GM18951 (cell line): ENCODE results near the gene HOMER1.

Experiments used
- POLR2A ChIP-seq: IDR thresholded peaks from 4 replicates; pipeline ENCODE4 v1.6.1; 2011; ENCODE audit warnings: mild to moderate bottlenecking; ENCODE audit not compliant: insufficient read length, insufficient read depth; ENCODE audit errors: extremely low read depth
- in situ Hi-C: fragments of 300-500 bp; cut with MboI; formaldehyde crosslinking; loops from one replicate; pipeline ENCODE4 v1.12.0; 2022; ENCODE audit warnings: low sequenced_read_pairs, mixed read lengths, inconsistent platforms; ENCODE audit not compliant: unreplicated experiment

HOMER1 gene

GRCh38 chr5:79459626-79460025 is 54.3 kb downstream of the HOMER1 start:
- in situ Hi-C loops: loop anchor here (25.0 kb wide), 2 partner anchors 322 to 447 kb away; no protein-coding TSS in a partner anchor
- TF ChIP-seq POLR2A: no peak

- in situ Hi-C loops: loop anchor here (25.0 kb wide), 2 partner anchors 320 to 445 kb away; no protein-coding TSS in a partner anchor
- no peak for TF ChIP-seq POLR2A
Measured at GRCh38 chr5:79456890-79457583, 56.9 kb downstream of the HOMER1 start.

GRCh38 chr5:79456400-79456799 is 57.5 kb downstream of the HOMER1 start:
- TF ChIP-seq POLR2A: no peak
- in situ Hi-C loops: loop anchor here (25.0 kb wide), 2 partner anchors 319 to 444 kb away; no protein-coding TSS in a partner anchor

GRCh38 chr5:79454043-79454442 is 59.9 kb downstream of the HOMER1 start:
- in situ Hi-C loops: loop anchor here (25.0 kb wide), 2 partner anchors 317 to 442 kb away; no protein-coding TSS in a partner anchor

GRCh38 chr5:79448336-79448735 is 65.6 kb downstream of the HOMER1 start:
- in situ Hi-C loops: no loop called here
- no peak for TF ChIP-seq POLR2A

More at GRCh38 chr5:79454043-79454442, 59.9 kb downstream of the HOMER1 start:
- TF ChIP-seq POLR2A: no peak

GRCh38 chr5:79436821-79437220 is 77.1 kb downstream of the HOMER1 start:
- no peak for TF ChIP-seq POLR2A

GRCh38 chr5:79436224-79436623 is 77.7 kb downstream of the HOMER1 start:
- in situ Hi-C loops: no loop called here
- no peak for TF ChIP-seq POLR2A

More at GRCh38 chr5:79436821-79437220, 77.1 kb downstream of the HOMER1 start:
- in situ Hi-C loops: no loop called here

- in situ Hi-C loops: no loop called here
- no peak for TF ChIP-seq POLR2A
Measured at GRCh38 chr5:79430196-79430595, 83.7 kb downstream of the HOMER1 start.

- in situ Hi-C loops: no loop called here
- no peak for TF ChIP-seq POLR2A
Measured at GRCh38 chr5:79423296-79423695, 90.6 kb downstream of the HOMER1 start.

GRCh38 chr5:79420248-79420647 is 93.7 kb downstream of the HOMER1 start:
- in situ Hi-C loops: no loop called here

GRCh38 chr5:79418276-79418675 is 95.7 kb downstream of the HOMER1 start:
- in situ Hi-C loops: no loop called here
- TF ChIP-seq POLR2A: no peak

More at GRCh38 chr5:79420248-79420647, 93.7 kb downstream of the HOMER1 start:
- TF ChIP-seq POLR2A: no peak

GRCh38 chr5:79417495-79417894 is 96.4 kb downstream of the HOMER1 start:
- TF ChIP-seq POLR2A: no peak
- in situ Hi-C loops: no loop called here

- no peak for TF ChIP-seq POLR2A
- in situ Hi-C loops: no loop called here
Measured at GRCh38 chr5:79416499-79416898, 97.4 kb downstream of the HOMER1 start.

GRCh38 chr5:79413112-79413511 is 100.8 kb downstream of the HOMER1 start:
- in situ Hi-C loops: no loop called here
- no peak for TF ChIP-seq POLR2A

GRCh38 chr5:79408028-79408427 is 105.9 kb downstream of the HOMER1 start:
- in situ Hi-C loops: no loop called here

GRCh38 chr5:79407591-79407990 is 106.3 kb downstream of the HOMER1 start:
- TF ChIP-seq POLR2A: no peak
- in situ Hi-C loops: no loop called here

More at GRCh38 chr5:79408028-79408427, 105.9 kb downstream of the HOMER1 start:
- TF ChIP-seq POLR2A: no peak
